H1 (cell line): ENCODE results near the gene RALGAPA1. TPM values are rescaled to one million over a fixed set of nuclear protein-coding genes. Genes with fewer than 3 reads are reported as not detected.

Experiments used
- BCL11A ChIP-seq, 2 experiments: IDR thresholded peaks; one replicate each; pipeline ENCODE4 v1.6.1; 2011; ENCODE audit warnings: low read depth in 2 of 2, low read length in 2 of 2, mild to moderate bottlenecking in 2 of 2
- EZH2 ChIP-seq: fragments of 200-600 bp; sonication (generic); IDR thresholded peaks from 2 replicates; pipeline ENCODE4 v1.7.1; 2012; ENCODE audit warnings: low read depth, mild to moderate bottlenecking, moderate library complexity, low read length, inconsistent platforms; ENCODE audit not compliant: severe bottlenecking
- SIRT6 ChIP-seq: IDR thresholded peaks from one replicate; pipeline ENCODE4 v1.7.1; 2012; ENCODE audit warnings: low read length, inconsistent platforms
- TAF1 ChIP-seq: IDR thresholded peaks from 2 replicates; pipeline ENCODE4 v1.6.1; 2011; ENCODE audit warnings: mild to moderate bottlenecking, low read depth, low read length
- TAF7 ChIP-seq: optimal IDR thresholded peaks from 2 replicates; pipeline ENCODE3; 2011; ENCODE audit warnings: low read depth, mild to moderate bottlenecking, inconsistent platforms, low read length, moderate library complexity, borderline replicate concordance
- polyA plus RNA-seq, 7 experiments: library from polyadenylated mRNA; depleted of rRNA in 3 of 7; stranded (reverse) in 5 of 7; unstranded in 2 of 7; fragments of >200 nt in 5 of 7; fragments of 200-250 nt in 2 of 7; gene quantifications; 1 replicate in 5 of 7; 2 replicates in 1 of 7; 4 replicates in 1 of 7; pipeline versions ENCODE4 v1.2.1 to v1.2.3, GENCODE V29; 2011 to 2013; ENCODE audit warnings: missing spikeins in 2 of 7, mixed read lengths in 2 of 7
- total RNA-seq: library from RNA; stranded (reverse); fragmentation: NEBNext Ultra II Directional; extraction: Animal tissue kit (Norgen Biotek cat#: 25700); gene quantifications from 2 replicates; pipeline ENCODE4 v1.2.1, GENCODE V29; 2021
- TF ChIP-seq, protein P1 (sequence below): IDR thresholded peaks from 2 replicates; pipeline ENCODE4 v1.6.1; 2011; ENCODE audit warnings: low read length, improper control_type of control experiment

Gene RALGAPA1
- total and polyA plus RNA-seq, 2 of the 8 experiments (the other 6 are each of a cell fraction or from before 2014, with no cell fraction given), result 4.2 to 26.7 TPM

DNA sequence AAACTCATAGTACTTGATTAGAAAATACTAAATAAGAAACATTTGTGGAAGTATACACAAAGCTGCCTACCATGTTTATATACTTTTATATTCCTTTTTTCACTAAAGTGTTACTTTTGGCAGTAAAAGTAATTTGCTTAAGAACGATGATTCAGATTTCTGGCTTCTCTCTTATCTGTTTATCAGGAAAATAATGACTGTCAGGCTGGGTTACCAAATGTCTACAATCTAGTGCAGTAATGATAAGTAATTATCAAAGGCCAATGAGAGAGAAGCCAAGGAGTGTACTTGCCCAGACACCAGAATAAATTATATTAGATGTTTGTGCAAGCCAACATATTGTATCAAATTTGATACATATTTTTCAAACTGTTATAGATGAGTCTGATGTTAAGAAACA, 113.4 kb downstream of the RALGAPA1 start (continued):
- TF ChIP-seq, protein P1, sequence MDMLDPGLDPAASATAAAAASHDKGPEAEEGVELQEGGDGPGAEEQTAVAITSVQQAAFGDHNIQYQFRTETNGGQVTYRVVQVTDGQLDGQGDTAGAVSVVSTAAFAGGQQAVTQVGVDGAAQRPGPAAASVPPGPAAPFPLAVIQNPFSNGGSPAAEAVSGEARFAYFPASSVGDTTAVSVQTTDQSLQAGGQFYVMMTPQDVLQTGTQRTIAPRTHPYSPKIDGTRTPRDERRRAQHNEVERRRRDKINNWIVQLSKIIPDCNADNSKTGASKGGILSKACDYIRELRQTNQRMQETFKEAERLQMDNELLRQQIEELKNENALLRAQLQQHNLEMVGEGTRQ, result no peak
- no peak for TF ChIP-seq EZH2
- TF ChIP-seq TAF7, result no peak
- no peak for TF ChIP-seq TAF1
- TF ChIP-seq BCL11A (IDR thresholded peaks at IDR 0.05; ENCODE audit: low read depth in 2 of 2, low read length in 2 of 2), result no peak
- no peak for TF ChIP-seq SIRT6
